HG03280 (cell line): ENCODE results near the gene PLCL1.

ENCODE experiments used
- ATAC-seq: cut with Tn5 transposase; IDR thresholded peaks from one replicate; pipeline ENCODE4 v1.9.1; 2021; ENCODE audit warnings: mild to moderate bottlenecking, moderate library complexity; ENCODE audit not compliant: unreplicated experiment

The PLCL1 gene

DNA sequence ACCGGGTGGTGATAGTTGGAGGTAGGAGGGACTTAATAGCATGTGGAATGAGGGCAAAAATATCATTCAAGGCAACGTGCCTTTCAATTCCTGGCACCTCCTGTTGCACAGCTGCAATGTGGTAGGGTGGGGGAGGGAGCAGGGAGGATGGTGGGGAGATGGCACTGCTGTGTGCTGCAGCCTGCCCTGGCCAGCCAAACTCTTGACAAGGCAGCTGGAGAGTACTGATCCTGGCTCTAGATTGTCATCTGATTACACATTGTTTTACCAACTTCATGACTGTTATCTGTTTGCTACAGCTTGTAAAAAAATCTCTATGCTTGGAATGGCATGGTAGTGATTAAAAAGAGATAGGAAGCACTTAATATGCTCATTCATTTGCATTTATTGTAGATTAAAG lies 47.7 kb downstream of the PLCL1 start:
- no peak for ATAC-seq

DNA sequence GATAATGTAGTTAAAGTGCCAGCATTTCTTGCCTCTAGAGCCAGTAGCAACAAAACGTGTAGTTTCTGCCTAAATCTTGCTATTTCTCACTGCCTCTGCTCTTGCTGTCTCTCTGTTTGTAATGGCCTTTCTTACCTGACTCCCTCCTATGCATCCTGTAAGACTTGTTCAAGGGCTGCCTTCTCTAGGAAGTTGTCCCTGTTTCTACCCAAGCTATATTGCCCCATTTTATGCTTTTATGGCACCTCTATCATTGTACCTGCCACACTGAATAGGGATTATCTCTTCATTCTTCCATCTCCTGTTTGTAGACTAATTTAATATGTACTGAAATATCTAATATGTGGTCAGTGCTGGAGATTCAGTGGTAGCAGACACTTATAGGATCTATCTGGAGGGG lies 49.2 kb downstream of the PLCL1 start:
- no peak for ATAC-seq

DNA sequence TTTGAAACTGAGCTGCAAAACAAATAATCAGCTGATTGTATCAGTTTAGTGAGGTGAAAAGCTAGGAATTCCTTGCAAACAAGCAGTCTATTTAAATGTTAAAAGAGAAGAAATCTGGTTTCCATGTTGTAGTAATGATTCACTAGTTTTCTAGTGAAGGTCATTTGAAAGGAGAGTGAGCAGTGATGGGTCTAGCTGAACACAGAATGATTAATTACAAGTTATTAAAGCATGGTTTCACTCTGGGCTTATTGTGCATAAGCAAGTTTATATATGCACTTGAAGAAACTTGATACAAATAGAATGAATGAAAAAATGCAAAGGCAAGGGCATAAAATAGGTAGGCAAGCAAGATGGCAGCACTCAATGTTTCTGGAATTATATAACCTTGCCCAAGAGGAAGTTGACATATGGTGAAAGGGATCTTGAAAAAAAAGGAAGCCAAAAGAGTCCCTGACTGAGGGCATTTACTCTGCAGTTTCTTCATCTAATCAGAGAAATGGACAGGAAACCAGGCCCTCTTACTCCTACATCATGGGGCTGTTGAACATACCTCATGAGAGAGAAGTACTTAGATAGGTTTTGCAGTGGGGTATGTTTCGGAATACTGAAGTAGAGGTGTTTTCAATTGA lies 53.2 kb downstream of the PLCL1 start:
- ATAC-seq = no peak

DNA sequence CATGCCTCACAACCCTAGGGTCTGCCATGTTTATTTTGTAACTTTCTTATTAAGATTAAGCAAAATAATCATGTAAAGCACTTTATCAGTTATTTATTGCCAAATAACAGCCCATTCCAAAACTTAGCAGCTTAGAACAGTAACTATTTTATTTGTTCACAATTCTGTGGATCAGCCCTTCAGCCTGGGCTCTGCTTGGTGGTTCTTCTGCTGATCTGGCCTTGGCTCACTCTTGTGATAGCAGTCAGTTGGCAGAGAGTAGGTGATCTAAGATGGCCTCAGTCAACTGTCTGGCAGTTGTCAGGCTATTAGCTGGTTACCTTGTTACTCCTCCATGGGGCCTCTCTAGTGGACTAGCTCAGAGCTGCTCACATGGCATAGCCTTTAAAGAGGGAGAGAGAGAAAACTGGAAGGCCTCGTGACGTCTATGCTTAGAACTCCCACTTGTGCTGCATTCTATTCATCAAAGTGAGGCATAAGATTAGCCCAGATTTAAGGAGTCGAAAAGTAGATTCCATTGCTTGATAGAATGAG lies 54.3 kb downstream of the PLCL1 start:
- ATAC-seq = no peak

DNA sequence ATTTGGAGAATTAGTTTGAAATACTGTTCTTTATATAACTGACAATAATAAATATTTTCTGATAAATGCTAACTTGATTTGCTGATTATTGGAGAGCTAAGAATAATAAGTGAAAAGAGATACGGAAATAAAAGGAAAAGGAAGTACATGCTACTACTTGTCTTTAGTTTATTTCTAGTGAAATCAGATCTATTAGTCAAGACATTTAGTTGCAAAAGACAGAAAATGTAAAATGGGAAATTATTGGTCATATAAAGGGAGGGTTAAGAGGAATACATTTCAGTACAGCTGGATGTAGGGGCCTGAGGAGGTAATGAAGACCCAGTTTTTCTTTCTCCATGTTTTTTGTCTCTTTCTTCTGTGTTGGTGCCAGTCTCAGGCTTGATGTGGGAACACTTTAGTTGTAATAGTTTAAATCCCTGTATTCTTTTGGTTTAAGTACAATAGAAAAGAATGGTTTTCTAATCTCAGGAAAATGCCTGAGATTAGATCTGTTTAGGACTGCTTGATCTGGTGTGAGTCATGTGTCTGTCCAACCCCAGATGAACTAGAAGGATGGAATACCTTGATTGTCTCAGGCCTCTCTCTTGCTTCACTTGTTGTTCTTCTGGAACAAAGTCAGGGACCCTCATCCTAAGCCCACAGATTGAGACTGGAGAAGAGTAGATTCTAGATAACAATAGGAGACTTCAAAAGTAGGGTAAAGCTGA lies 58.0 kb downstream of the PLCL1 start:
- ATAC-seq = no peak

DNA sequence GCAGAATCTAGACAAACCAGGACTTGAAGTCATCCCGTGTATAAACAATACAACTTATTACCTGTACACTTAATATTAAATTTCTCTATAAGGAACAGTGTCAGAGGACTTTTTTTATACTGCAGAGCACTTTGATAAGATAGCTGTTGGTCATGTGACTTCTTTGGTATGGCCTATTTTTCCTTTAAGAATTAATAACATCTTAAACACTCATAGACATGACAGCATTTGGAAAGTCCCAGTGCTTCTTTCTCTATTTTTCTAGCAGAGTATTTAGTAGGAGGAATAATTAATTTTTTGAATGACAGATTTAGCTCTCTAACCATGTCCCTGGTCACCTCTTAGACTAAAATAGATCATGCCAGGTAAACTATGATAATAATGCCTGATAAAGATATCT lies 59.4 kb downstream of the PLCL1 start:
- ATAC-seq = no peak

DNA sequence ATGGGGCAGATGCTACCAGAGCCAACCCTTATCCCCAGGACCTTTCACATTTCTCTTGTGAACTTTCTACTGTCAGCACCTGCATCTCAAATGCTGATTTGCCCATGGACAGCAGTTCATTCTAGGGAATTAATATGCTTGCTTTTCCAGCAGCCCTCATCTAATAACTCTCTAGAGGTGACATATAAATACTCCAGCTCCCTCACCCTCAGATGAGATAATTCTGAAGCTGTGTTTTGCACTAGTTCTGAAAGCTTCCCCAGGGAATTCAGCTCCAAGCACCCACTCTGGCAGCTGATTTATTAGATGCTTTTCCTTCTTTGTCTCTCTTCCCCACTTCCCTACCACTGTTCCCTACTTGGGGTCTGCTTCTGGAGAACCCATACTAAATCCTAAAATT lies 62.1 kb downstream of the PLCL1 start:
- ATAC-seq = no peak

DNA sequence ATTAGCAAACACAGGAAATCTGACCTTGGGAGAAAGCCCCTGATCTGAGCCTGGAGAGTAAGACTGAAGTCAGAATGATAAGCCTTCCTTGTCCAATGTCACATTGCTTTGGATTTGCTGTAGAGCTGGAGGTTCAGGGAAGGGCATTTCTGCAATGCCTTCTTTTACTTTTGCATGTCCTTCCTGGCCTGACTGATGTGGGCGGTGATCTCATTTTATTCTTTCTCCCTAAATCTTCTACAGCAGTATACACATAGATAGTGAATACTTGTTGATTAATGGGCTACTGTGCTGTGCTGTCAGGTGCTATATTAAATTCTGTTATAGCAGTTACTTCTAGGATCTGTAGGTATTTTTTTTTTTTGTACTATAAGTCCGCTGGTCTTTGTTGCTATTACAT lies 62.6 kb downstream of the PLCL1 start:
- no peak for ATAC-seq

DNA sequence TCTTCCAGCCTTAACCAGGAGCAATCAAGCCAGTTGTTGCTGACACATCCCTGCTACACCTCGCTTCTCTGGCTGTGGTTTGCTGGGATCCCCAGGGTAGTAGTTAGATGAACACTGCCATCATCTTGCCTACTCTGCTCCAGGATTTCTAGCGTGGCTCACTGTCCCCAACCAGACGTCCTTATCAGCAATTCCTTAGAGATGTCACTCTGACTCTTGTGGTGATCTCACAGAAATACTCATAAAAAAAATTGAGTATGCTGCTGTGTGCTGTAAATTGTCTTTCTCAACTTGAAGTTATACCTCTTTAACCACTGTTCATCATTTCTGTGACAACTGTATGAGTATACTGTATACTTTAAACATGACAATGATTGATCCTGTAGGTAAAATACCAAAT lies 63.2 kb downstream of the PLCL1 start:
- ATAC-seq = no peak

DNA sequence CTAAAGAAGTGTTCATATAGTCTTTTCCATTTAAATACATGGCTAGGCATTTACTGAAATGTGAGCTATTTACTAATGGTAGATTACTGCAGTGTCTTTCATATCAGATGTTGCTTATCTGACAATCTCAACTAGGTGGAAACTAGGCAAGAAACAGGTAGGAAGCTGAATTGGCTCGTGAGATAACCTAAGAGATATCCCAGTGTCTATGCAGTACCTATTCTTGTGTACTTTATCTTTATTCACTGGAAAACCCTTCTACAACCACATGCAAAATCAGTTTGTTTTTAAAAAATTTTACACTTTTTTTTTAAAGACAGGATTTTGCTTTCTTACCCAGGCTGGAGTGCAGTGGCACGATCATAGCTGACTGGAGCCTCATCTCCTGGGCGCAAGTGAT lies 63.8 kb downstream of the PLCL1 start:
- no peak for ATAC-seq

DNA sequence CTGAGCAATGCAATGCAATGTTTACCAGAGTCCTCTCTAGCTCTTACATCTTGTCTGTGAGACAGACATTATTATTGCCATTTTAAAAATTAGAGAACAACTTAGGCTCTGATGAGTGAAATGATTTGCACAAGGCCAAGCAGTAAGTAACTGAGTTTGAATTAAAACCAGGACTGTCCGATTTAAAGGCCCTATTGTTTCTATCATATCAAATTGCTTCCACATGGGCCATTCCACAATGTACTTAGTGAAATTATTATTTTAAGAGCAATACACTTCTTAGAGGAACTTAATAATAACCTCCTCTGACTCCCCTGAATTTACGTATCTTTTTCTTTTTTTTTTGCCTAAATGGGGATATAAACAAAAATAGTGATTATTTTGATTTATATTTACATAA lies 64.6 kb downstream of the PLCL1 start:
- no peak for ATAC-seq

DNA sequence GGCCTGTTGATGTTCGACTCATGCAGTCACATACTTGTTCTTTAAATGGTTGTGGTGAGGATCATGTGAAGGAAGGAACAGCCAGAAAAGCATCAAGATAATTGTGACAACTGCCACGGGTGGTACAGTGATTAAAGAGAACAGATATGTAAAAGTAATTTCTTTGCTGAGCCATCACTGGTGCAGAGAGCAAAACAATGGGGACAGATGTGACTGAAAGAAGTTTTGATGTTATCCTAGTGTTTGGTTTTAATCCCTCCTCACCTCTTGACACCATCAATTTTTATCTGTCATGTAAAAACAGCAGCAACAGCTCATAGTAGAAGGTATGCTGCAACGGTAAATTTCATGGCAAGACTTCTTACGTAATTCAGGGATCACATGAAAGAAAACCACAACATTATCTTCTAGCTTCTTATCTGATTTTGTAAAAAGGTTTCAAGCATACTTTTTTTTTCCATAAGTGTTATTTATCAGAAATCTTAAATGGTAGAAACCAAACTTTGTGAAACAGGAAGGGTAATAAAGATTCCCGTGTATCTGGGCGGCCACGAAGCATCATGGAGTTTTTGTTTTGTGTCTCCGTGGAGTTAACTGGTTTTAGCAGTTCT lies 65.2 kb downstream of the PLCL1 start:
- no peak for ATAC-seq

DNA sequence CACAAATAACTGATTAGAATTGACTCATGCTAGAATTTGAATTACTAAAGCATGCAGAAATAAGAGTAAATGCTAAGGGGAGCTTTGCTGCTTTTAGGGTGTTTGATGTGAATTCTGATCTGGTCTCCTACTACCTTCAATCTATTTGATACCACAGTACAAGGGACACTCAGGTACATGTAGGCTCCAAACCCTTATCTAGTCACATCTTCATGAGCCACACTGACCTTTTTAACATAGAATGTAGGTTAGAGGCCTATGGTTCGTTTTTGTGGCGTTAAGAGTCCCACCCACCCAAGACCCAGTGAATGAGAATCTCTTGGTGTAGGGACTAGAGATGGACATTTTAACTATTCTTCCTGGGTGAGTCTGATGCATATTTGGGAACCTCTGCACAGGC lies 65.7 kb downstream of the PLCL1 start:
- ATAC-seq = no peak

DNA sequence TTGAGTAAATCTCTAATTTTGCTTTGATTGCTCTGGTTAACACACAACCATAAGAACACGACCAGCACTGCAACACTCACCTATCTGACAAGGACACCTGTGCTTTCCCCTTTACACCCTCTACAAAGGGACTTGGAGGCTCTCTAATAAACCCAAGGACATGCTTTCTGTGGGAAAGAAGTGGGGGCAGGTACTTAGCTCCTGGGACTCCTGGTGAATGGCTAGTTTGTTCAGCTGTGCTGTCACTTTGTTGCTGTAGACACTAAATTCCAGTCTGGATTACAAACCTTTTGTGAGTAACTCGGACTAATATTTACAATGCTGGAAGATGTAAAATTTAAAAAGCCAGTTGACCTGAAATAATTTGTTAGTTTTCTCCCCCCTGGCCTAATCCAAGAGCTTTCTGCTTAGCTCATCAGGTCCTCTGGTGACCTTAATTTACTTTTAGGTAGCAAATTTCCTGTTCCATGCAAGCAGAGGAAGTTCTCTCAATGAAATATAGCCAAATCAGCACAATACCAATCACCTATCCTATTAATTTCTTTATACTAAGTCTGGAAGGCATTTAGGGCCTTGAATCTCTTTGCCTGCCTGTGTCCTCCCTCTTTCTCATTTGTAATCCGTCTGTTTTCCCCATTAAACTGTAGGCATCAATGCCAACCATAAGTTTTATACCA lies 67.5 kb downstream of the PLCL1 start:
- no peak for ATAC-seq

DNA sequence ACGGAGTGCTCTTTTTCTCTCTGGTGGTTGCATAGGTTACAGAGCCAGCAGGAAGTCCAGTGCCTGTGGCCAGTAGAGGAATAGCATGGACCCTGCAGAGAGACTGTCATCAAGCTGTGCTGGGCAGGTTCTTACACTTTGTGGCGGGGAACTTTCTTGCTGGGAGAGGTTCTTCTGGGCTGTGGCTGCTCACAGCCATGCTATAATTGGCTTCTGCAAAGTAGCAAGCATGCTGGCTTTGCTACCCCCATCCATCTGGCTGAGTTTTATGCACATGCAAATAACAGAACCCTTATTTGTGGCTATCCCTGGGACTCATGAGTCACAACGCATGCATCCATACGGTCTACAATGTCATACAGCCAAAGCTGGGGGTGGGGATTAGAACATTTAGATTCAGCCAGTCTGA lies 68.9 kb downstream of the PLCL1 start:
- no peak for ATAC-seq

DNA sequence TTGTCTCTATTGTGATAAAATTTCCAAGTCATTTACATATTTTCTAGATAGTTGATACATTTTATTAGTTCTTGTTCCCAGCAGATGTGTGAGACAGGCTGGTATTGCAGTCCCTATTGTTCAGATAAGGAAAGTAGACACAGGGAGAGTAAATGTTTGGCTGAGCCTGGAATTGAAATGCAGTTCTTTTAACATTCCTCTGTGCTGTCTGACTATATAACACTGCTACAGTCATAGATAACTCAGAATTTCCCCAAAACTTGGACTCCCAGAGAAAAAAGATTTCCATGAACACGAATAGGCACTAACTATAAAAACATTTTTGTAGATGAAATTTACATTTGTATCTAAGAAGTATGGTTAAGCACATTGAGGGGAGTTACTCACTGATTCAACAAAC lies 71.4 kb downstream of the PLCL1 start:
- ATAC-seq = no peak

DNA sequence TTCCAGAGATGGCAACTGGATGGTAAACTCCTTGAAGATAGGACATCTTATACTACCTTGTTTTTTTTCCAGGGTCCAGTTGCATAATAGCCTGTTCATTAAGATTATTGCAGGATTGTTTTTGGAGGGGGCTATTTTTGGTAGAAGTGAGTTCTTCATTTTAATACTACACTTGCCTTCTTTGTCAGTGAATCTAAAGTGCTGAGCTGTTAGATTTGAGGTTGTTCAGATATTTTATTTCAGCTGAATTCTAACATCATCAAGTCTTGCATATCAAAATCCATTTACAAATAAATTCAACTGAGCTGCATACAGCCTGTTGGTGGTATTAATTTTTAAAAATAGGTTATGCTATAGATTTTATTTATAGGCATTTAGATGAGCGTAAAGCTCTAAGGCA lies 72.1 kb downstream of the PLCL1 start:
- ATAC-seq = no peak

DNA sequence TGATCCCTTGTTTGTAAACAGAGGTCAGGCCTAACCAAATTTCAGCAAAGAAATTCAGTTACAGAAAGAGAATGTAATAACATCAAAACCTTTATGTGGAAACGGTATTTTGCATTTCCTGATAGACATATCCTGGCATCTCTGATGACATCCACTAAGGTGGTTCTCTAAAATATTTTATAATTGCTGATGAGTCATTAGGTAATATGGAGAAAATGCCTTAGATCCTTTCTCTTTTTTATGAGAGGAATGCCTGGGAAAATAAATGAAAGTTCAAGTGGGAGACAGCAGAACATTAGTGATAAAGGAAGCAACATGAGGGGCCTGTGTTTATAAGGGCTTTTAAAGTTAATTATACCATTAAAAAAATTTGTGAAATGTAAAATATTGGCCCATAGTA lies 72.6 kb downstream of the PLCL1 start:
- ATAC-seq = no peak

DNA sequence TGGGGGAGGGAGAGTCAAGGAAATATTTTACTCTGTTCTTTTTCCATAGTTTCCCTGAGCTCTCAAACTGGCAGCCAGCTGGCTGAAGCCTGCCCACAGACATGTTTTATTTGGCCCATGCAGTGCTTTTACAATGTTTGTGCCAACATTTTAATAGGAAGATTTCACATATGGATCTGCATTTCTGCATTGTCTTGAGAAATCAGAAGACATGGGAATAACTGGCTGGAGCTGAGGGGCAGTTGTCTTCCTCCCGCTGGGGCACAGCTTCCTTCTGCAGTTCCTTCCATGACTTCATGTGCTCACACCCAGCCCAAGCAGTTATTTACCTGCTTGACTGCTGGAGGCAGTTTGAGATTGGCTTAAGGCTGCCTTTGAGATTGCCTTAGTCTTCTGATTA lies 74.4 kb downstream of the PLCL1 start:
- no peak for ATAC-seq

DNA sequence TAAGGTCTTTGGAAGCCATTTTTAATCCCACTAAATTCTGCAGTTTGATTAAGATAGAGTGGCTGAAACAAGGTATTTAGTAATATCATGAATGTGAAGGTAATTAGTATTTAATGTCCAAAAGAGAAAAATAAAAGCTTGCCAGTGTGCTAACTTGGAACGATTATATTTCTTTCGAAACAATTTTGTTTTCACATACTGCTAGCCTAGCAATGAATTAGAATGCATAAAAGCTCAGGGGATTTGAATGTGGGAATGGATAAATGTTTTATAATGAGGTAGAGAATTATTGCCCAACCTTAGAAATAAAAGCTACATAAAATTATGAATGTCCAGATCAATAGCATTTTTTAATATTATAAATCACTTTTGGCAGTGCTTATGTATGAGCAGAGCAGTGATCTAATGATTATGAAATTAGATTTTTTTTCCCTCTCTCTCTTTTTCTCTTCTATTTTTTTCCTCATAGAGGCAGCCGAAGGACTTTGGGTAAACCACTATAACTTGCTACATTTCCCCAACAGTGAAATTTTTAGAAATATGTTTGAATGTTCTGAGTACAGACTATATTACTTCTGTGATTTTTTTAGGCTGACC lies 75.5 kb downstream of the PLCL1 start:
- ATAC-seq = no peak

DNA sequence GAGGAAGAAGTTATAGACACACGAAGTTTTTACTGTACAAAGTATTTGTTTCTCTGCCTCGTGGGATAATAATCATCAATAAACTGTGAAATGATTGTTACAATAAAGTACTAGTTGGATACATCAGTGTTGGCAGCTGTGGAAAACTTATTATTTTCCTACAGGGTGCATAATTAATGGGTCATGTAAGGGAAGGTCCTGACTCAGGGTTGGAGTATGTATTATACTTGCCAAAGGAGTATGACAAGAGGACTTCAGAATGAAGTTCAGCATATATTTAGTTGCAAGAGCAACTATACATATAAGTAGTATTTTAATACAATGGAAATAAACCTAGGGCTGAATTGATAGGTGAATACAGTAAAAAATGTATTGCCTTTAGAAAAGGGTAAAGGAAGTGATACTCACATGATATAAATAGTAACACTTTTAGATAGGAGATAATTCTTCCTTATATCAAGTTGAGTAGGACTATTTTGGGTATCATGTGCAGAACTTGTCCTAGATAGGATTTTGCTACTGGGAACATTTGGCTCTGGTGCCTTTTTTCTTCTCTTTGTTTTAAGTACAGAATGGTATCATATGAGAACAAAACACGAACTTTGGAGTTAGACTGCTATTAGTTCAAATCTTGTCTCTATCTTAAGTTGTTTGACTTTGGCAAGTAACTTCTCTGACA lies 79.1 kb downstream of the PLCL1 start:
- ATAC-seq = no peak
